HEK293T (cell line): Measurements from ENCODE around the gene RRP1B.

Experiments used
- CTCF ChIA-PET: fragments of 350-600 bp; formaldehyde crosslinking; extraction: SDS; loops from one replicate; lab custom pipeline; 2021; ENCODE audit warnings: antibody characterized with exemption, inconsistent platforms; lab: Yijun Ruan, JAX
- POLR2A ChIA-PET: fragments of 350-600 bp; formaldehyde crosslinking; extraction: SDS; loops from one replicate; lab custom pipeline; 2020; ENCODE audit warnings: antibody characterized with exemption, inconsistent platforms; lab: Yijun Ruan, JAX
- DNase-seq: peaks from one replicate; pipeline ENCODE4 v3.0.0; 2012; ENCODE audit warnings: mixed read lengths; ENCODE audit errors: extremely low spot score
- ARNT ChIP-seq: fragments of 450-650 bp; IDR thresholded peaks from 2 replicates; pipeline ENCODE4 v1.6.1; 2017; ENCODE audit warnings: mild to moderate bottlenecking
- BHLHE40 ChIP-seq: fragments of 450-650 bp; IDR thresholded peaks from 2 replicates; pipeline ENCODE4 v1.6.1; 2016; ENCODE audit warnings: mild to moderate bottlenecking, moderate library complexity, borderline replicate concordance
- CTBP1 ChIP-seq: fragments of 450-650 bp; IDR thresholded peaks from 2 replicates; pipeline ENCODE4 v1.6.1; 2016; ENCODE audit warnings: borderline replicate concordance
- ELF4 ChIP-seq: fragments of 450-650 bp; IDR thresholded peaks from 2 replicates; pipeline ENCODE4 v1.6.1; 2017; ENCODE audit warnings: antibody characterized with exemption
- FOXA1 ChIP-seq: fragments of 450-650 bp; IDR thresholded peaks from 2 replicates; pipeline ENCODE4 v1.6.1; 2016; ENCODE audit warnings: mild to moderate bottlenecking
- FOXK2 ChIP-seq: fragments of 450-650 bp; IDR thresholded peaks from 2 replicates; pipeline ENCODE4 v1.6.1; 2016; ENCODE audit warnings: mild to moderate bottlenecking
- FOXM1 ChIP-seq: fragments of 450-650 bp; IDR thresholded peaks from 2 replicates; pipeline ENCODE4 v1.6.1; 2017; ENCODE audit warnings: mild to moderate bottlenecking, borderline replicate concordance
- HDGF ChIP-seq: fragments of 450-650 bp; IDR thresholded peaks from 2 replicates; pipeline ENCODE4 v1.6.1; 2017; ENCODE audit warnings: antibody characterized with exemption, borderline replicate concordance
- L3MBTL2 ChIP-seq: fragments of 450-650 bp; conservative IDR thresholded peaks from 2 replicates; pipeline ENCODE4 v1.6.1; 2016; ENCODE audit warnings: mild to moderate bottlenecking
- LEF1 ChIP-seq: fragments of 450-650 bp; IDR thresholded peaks from 2 replicates; pipeline ENCODE4 v1.6.1; 2017; ENCODE audit warnings: mild to moderate bottlenecking, borderline replicate concordance
- NFRKB ChIP-seq: fragments of 450-650 bp; IDR thresholded peaks from 2 replicates; pipeline ENCODE4 v1.6.1; 2016; ENCODE audit warnings: mild to moderate bottlenecking, moderate library complexity
- SP1 ChIP-seq: fragments of 450-650 bp; IDR thresholded peaks from 2 replicates; pipeline ENCODE4 v1.6.1; 2017
- SUZ12 ChIP-seq: fragments of 450-650 bp; IDR thresholded peaks from 2 replicates; pipeline ENCODE4 v1.6.1; 2016; ENCODE audit warnings: mild to moderate bottlenecking
- TARDBP ChIP-seq: fragments of 450-650 bp; IDR thresholded peaks from 2 replicates; pipeline ENCODE4 v1.6.1; 2016
- ZNF384 ChIP-seq: fragments of 450-650 bp; IDR thresholded peaks from 2 replicates; pipeline ENCODE4 v1.6.1; 2016
- TF ChIP-seq, protein P1 (sequence below): fragments of 450-650 bp; IDR thresholded peaks from 2 replicates; pipeline ENCODE4 v1.6.1; 2016

RRP1B gene

DNA sequence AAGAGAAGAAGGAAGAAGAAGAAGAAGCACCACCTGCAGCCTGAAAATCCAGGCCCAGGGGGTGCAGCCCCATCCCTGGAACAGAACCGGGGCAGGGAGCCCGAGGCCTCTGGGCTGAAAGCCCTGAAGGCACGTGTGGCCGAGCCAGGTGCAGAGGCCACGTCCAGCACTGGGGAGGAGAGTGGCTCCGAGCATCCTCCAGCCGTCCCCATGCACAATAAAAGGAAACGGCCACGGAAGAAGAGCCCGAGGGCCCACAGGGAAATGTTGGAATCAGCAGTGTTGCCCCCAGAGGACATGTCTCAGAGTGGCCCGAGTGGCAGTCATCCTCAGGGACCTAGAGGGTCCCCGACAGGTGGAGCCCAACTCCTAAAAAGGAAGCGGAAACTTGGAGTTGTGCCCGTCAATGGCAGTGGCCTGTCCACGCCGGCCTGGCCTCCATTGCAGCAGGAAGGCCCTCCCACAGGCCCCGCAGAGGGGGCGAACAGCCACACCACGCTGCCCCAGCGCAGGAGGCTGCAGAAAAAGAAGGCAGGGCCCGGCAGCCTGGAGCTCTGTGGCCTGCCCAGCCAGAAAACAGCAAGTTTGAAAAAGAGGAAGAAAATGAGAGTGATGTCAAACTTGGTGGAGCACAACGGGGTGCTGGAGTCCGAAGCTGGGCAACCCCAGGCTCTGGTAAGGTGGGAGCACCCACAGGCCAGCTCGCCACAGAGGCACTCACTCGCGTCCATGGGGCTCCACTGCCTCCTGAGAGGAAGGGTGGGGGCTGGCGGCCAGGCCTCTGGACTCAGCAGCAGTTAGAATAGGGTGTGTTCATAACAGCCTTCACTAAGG lies 28.4 kb downstream of the RRP1B start:
- no peak for DNase-seq
- ChIA-PET POLR2A (no interaction called here), CTCF (no interaction called here)
- TF ChIP-seq SP1, result no peak
- no peak for TF ChIP-seq TARDBP
- TF ChIP-seq FOXA1, result no peak

DNA sequence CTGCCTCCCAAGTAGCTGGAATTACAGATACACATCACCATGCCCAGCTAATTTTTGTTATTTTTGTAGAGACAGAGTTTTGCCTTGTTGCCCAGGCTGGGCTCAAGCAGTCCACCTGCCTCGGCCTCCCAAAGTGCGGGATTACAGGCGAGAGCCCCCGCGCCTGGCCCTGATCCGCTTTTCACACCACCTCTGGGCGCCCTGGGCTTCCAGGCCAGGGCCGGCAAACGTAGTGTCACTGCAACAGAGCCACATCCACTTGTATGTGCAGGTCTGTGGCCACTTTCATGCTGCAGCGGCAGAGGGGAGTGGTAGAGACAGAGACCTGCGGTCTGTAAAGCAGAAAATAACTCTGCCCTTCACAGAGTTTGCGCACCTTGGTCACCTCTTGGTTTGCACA lies 29.5 kb downstream of the RRP1B start:
- CTCF ChIA-PET, result no interaction called here
- TF ChIP-seq NFRKB (no peak), CTBP1 (no peak), FOXA1 (no peak), SUZ12 (no peak), L3MBTL2 (no peak), TARDBP (no peak), LEF1 (no peak), ELF4 (no peak)
- TF ChIP-seq, protein P1, sequence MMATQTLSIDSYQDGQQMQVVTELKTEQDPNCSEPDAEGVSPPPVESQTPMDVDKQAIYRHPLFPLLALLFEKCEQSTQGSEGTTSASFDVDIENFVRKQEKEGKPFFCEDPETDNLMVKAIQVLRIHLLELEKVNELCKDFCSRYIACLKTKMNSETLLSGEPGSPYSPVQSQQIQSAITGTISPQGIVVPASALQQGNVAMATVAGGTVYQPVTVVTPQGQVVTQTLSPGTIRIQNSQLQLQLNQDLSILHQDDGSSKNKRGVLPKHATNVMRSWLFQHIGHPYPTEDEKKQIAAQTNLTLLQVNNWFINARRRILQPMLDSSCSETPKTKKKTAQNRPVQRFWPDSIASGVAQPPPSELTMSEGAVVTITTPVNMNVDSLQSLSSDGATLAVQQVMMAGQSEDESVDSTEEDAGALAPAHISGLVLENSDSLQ, result no peak
- no peak for DNase-seq
- POLR2A ChIA-PET, result no interaction called here

DNA sequence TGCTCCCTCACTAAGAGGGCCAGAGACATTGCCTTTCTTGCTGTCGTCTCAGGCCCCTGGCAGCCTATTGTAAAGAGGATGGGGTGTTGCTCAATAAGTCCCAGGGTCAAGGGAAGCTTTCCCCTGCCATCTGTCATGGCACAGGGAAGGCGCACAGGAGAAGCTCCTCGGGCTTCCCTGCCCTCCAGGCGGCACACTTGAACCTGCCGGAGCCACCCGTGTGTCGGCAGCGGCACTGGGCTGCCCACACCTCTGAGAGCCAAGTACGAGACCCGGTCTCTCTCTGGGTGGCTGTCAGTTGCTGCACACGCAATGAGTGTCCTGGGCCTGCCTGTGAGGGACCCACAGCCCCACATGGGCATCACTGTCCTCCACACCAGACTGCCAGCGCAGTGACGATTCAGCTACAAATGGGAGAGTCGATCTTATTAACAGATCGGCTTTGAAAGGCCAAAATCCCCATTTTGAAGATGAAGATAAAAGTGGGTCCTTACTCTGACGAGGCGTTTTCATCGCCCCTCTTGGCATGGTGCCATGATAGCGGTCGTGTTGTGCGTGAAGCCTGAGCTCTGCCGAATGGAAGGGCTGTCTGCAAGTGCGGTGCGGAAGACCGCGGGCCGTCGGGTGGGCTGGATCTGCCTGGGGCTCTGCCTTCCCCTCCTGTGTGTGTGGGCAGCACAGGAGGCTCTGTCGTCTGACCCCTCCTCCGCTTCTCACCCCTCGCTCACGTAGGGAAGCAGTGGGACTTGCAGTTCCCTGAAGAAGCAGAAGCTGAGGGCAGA lies 30.4 kb downstream of the RRP1B start:
- no peak for DNase-seq
- TF ChIP-seq ELF4, result no peak
- no peak for TF ChIP-seq FOXM1
- no peak for TF ChIP-seq LEF1
- no peak for TF ChIP-seq TARDBP
- TF ChIP-seq HDGF, result no peak
- TF ChIP-seq SP1, result no peak
- TF ChIP-seq CTBP1, result no peak
- TF ChIP-seq ARNT, result no peak
- TF ChIP-seq FOXK2, result no peak
- TF ChIP-seq ZNF384, result no peak
- TF ChIP-seq NFRKB, result no peak
- no peak for TF ChIP-seq BHLHE40
- TF ChIP-seq L3MBTL2, result no peak
- TF ChIP-seq, protein P1, result no peak
- no peak for TF ChIP-seq SUZ12
- CTCF ChIA-PET, result no interaction called here
- POLR2A ChIA-PET, result no interaction called here

DNA sequence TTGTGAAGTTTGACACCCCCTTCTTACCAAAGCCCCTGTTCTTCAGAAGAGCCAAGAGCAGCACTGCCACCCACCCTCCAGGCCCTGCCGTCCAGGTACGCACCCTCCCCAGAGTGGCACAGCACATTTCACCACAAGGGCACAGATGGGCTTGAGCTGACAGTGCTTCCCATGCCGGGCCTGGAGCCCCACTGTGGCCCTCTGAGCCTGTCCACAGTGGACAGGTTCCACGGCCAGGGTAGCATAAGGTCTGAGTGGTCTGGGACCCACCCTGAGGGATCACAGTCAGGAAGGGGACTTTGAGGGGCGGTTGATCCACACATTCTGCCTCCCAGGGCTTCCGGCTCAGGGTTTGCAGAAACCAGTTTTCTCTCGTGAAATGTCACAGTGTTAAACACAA lies 31.0 kb downstream of the RRP1B start:
- DNase-seq, result no peak
- TF ChIP-seq SP1 (no peak), NFRKB (no peak), ZNF384 (no peak), CTBP1 (no peak), FOXM1 (no peak), LEF1 (no peak), SUZ12 (no peak), ARNT (no peak), TARDBP (no peak), L3MBTL2 (no peak), ELF4 (no peak), FOXA1 (no peak)
- TF ChIP-seq, protein P1, result no peak
- POLR2A ChIA-PET, result no interaction called here
- CTCF ChIA-PET, result no interaction called here

DNA sequence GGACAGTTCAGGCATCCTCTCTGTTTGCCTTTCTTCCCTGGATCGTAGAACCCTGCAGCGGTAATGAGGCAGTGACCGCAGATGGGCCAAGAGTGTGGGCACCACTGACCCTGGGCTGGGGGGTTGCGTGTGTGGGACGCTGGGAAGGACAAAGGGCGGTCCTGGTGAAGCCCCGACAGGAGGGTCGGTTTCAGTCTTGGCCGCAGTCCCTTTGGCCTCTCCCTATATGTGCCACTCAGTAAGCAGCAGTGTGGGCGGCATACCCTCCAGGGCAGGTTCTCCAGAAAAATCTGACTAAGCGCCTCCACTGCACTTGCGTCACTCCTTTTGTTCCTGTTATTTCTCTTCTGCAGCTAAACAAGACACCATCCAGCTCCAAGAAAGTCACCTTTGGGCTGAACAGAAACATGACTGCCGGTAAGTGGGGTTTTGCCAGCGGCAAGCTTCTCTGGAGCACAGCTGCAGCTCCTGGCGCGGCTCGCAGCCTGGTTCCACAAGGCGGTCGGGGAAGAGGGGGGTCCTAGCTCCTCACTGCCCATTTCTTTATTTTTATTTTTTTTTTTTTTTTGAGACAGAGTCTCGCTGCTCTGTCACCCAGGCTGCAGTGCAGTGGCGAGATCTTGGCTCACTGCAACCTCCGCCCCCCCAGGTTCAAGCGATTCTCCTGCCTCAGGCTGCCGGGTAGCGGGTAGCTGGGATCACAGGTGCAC lies 31.9 kb downstream of the RRP1B start:
- ChIA-PET POLR2A (no interaction called here), CTCF (no interaction called here)
- no peak for DNase-seq
- TF ChIP-seq ARNT, result no peak
- TF ChIP-seq HDGF, result no peak
- TF ChIP-seq LEF1, result no peak
- TF ChIP-seq, protein P1, result no peak
- TF ChIP-seq SP1, result no peak
- no peak for TF ChIP-seq FOXK2
- TF ChIP-seq FOXM1, result no peak
- TF ChIP-seq FOXA1, result no peak
- TF ChIP-seq TARDBP, result no peak
- no peak for TF ChIP-seq ZNF384
- no peak for TF ChIP-seq NFRKB
- no peak for TF ChIP-seq SUZ12
- no peak for TF ChIP-seq CTBP1
- no peak for TF ChIP-seq BHLHE40
- TF ChIP-seq L3MBTL2, result no peak
- no peak for TF ChIP-seq ELF4
